Stimulated activated CD4-positive, alpha-beta T cell treated with anti-CD3 and anti-CD28 coated beads, Interleukin-2, amount 100 ng/mL, for 24 hours (primary cell): ENCODE measurements around the gene FMR1.

Source experiments
- DNase-seq, 2 donors: peaks; one replicate each; pipeline ENCODE4 v3.0.0-alpha.2; 2020

The FMR1 gene

DNA sequence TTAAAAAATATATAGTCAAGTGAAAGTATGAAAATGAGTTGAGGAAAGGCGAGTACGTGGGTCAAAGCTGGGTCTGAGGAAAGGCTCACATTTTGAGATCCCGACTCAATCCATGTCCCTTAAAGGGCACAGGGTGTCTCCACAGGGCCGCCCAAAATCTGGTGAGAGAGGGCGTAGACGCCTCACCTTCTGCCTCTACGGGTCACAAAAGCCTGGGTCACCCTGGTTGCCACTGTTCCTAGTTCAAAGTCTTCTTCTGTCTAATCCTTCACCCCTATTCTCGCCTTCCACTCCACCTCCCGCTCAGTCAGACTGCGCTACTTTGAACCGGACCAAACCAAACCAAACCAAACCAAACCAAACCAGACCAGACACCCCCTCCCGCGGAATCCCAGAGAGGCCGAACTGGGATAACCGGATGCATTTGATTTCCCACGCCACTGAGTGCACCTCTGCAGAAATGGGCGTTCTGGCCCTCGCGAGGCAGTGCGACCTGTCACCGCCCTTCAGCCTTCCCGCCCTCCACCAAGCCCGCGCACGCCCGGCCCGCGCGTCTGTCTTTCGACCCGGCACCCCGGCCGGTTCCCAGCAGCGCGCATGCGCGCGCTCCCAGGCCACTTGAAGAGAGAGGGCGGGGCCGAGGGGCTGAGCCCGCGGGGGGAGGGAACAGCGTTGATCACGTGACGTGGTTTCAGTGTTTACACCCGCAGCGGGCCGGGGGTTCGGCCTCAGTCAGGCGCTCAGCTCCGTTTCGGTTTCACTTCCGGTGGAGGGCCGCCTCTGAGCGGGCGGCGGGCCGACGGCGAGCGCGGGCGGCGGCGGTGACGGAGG lies at the start of gene FMR1:
TSS of gene FMR1 (plus strand) at position 728 of the 831 bp plus-strand sequence. CDS start 261 bp downstream, outside the sequence.
- DNase-seq, result peak; percentile 89 to 91

DNA sequence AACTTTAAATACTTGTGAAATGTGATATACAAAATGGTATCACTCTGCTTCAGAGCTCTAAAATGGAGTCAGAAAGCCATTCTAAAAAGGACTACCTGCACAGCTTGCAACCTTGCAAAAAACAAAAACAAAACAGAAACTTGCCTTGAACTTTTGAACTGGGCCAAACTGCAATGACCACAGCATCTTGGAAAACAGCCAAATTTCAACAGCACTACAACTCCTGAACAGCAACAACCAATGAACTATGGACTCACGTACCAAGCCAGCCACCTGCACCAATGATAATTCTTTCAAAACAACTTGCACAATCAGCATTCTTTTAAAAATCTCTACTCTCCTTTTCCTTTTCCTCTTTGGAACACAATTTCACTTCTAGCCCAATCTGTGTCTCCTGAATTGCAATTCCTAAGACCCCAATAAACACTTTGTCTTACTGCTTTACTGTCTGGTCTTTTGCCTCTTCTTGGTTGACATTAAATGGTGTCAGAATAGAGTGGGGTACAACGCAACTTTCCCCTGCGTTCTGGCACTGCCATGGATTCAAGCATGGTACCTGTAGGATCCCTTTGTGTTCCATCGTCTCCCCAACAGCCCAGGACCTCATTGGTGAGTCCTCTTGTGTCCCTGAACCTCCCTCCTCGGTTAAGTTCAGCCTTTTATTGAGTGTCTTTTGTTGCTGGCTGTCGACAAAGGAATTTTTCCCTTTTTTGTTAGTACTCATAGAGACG lies 35.7 kb upstream of the FMR1 start:
- DNase-seq, result no peak

DNA sequence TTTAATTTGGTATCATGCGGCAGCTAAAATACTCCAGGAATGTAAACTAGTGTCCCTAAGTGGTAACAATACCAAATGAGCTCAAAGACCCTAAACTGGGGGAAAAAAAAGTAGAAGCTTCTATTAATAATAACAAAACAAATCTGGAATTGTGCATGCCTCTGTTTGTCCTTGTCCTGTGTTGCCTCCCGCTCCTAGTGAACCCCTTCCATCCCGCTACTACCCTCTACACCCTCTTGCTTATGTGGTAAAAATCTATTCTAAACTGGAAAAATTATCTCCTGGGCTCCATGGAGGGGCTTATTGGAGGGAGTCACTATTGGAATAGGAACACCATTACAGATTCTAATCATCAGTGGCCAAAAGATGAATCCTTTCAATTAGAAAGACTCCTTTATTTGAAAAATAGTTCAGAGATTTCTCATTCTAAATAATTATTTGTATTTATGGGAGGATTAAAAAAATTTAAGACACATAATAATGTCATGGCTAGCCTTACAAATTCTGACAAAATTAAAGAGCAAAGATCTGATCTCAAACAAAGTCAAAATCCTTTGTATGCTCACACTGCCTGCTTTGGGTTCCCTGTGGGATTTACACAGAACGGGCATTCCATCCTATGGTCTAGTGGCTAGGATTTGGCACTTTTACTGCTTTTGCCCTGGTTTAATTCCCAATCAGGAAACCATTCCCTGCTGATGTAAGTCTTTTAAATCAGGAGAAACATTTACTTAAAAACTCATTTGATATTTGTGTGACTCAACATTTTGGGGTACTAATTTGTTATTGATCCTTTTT lies 34.7 kb upstream of the FMR1 start:
- no peak for DNase-seq

DNA sequence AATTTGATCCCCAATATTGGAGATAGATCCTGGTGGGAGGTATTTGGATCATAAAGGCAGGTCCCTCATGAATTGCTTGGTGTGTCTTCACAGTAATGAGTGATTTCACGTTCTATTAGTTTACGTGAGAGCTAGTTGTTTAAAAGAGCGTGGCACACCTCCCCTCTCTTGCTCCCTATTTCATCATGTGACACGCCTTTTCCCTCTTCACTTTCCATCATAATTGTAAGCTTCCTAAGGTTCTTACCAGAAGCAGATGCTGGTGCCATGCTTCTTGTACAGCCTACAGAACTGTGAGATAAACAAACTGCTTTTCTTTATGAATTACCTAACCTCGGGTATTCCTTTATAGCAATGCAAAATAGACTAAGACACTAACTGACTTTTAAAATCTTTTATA lies 34.0 kb upstream of the FMR1 start:
- DNase-seq, result no peak

DNA sequence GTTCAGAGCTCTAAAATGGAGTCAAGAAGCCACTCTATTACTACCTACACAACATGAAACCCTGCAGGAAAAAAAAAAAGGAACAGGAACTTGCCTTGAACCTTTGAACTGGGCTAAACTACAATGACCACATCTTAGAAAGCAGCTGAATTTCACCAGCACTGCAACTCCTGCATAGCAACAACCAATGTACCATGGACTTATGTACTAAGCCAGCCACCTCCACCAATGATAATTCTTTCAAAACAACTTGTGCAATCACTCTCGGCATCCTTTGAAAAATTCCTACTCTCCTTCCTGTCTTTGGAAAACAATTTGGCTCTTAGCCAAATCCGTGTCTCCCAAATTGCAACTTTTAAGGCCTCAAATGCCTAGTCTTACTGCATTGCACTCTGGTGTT lies 26.8 kb upstream of the FMR1 start:
- no peak for DNase-seq

DNA sequence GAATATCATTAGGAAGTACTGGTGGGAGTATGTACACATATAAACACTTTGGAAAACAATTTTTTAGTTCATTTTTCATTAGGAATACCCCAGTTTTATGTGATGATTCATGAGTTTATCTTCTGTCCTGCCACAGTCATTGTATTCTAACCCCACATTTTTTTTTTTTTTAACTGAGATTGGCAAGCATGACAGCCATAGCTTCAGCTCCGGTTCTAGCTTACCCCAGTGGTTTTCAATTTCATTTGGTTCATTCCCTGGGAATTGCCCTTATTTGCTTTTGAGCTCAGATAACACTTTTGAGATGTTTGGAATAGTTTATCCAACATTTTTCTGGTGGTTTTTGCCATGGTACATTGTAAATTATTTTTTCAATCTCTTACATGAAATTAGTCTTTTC lies 21.0 kb upstream of the FMR1 start:
- DNase-seq, result no peak

DNA sequence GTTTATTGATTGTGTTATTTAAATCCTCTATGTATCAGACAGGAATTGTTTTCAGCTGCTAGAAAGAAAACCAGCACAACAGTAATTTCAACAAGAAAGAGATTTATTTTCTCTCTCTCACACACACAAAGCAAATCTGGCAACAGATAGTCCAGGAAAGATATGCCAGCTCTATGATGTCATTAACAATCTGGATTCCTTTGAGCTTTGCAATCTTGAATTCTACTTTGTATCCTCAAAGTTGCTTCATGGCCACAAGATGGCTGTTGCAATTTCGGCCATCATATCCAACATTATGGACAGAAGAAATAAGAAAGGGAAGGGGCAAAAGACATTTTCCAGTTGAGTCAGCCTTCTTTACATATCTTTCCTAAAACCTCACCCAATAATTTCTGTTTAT lies 19.8 kb upstream of the FMR1 start:
- DNase-seq, result no peak

DNA sequence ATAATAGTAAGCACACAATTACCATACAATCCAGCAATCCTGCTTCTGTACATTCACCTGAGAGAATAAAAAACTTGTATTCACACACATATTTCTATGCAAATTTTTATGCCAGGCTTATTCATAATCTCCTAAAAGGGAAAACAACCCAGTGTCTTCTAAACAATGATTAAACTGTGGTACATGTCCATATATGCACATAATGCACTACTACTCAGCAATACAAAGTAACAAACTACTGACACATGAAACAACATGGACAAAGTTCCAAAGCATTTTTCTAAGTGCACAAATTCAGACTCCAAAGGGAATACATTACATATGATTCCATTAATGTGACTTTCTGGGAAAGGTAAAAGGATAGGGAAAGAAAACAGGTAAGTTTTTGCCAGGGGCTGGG lies 18.0 kb upstream of the FMR1 start:
- DNase-seq, result no peak

DNA sequence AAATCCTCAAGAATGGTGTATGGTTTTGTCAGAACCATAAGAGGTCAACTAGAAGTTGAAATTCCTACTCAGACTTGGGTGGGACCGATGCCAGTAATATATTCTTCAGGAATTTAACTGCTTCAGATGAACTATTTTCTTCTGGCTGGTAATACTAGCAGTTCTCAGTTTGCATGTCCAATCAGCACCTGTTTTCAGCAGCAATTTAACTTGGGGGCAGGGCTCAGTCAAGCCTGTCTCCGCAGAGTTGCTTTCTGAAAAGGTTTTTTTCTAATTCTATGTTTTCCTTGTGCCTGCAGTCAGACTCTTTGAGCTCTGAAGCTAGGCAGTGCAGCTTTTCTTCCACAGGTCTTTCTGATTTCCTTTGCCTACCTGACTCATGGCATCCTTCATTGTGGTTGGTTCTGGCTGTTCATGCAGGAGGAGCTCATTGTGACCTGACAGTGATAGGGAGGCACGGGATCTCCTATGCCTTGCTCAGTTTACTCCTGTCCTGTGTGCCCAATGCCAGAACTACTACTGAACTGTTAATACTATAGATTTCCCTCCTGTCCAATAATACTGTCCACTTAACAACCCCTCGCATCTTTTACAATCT lies 17.3 kb upstream of the FMR1 start:
- DNase-seq, result no peak

DNA sequence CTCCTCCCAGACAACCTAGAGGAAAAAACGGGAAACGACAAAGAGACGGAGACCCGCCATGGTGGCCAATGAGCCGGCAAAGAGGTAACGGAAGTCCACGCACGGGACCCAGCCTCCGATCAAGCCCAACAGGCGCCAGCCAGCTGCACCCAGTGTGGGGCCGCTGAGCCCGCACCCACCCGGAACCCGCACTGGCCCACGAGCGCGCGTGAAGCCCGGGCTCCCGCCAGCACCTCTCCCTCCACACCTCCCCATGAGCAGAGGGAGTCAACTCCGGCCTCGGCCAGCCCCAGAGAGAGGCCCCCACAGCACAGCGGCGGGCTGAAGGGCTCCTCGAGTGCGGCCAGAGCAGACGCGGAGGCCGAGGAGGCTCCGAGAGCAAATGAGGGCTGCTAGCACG lies 14.6 kb upstream of the FMR1 start:
- DNase-seq, result no peak

DNA sequence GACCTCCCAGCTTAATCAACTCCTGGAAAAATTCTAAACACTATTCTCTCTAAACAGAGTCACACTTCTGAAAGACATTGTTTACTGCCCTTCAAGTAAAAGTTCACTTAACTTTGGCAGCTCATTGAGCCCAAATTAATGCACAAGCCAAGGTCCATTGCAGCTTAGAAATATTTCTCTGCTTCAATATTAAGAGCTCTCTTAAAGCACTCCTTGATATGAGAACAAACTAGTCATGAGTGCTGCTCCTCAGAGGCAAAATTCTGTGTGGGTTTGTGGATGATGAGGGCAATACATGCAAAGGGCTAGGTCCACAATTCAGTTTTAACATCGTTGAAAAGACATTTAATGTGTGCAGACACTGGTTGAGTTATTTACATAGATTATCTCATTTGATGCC lies 12.8 kb upstream of the FMR1 start:
- no peak for DNase-seq

DNA sequence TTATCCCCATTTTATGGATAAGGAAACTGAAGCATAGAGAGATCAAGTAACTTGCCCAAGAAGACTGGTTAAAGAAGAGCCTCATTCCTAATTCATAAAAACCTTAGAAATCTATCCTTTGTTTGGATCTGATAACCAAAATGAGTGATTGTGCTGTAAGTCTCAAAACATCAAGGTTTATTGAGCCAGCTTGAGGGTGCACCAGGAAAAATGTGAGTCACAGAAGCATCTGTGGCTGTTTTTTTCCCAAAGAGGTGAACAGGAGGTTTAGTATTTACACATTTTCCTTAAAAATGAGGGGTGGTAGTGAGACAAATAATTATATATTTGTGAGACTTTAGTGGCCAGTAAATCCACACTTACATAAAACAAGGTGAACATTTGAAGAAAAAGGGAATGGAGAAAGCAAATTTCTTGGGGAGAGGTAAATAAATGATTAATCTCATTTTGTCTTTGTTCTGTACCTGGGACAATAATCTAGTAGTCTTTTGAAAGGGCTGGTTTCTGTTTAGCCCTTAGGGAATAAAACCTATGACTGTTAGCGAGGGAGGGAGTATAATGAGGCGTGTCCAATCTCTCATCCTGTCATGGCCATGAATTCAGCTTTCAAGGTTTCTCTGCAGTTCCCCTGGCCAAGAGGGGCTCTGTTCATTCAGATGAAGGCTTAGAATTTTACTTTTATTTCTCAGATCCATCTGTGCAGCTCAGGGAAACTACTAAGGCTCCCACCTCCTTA lies 12.2 kb upstream of the FMR1 start:
- DNase-seq, result no peak

DNA sequence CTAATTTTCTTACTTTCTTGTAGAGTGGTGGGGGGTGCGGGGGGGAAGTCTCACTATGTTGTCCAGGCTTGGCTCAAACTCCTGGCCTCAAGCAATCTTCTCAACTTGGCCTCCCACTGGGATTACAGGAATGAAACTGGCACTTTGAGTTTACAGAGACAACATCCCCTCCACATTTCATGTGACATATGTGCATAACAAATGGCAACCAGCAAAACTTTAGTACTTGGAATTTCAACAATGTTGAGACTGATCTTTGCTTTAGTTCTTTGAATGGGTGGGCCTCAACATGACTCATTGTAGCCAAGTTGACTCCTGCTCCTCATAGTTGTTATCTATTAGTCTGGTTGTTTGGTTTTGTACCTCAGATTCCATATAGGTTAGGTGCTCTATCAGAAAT lies 11.4 kb upstream of the FMR1 start:
- no peak for DNase-seq

DNA sequence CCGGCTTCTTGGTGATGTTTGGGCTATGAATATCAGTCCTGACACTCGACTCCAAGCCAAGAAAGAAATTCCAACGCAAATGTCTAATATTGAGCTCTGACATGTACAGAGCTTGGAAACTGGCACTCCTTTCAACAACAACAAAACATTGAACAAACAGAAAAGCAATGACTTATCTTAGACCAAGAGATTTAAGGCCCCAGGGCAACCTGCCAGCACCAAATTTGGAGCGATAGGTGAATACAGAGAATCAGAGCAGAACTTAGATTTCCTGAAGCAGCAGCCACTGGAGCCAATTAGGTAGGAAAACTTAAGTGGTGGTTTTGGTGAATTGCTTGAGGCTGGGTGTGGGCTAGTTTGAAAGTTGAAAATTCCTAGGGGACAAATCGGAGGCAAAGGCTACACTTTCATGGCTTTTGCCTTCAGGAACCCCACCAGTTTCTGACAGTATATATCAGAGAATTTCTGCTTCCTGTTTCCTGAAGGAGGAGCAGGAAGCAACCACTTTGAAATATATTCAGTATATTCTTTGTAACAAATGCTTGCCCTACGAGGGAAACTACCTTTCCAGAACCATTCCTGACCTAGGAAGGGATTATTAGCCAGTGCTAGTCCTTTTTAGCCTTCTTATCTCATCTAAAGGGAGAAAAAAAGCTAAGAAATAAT lies 10.1 kb upstream of the FMR1 start:
- DNase-seq, result no peak

DNA sequence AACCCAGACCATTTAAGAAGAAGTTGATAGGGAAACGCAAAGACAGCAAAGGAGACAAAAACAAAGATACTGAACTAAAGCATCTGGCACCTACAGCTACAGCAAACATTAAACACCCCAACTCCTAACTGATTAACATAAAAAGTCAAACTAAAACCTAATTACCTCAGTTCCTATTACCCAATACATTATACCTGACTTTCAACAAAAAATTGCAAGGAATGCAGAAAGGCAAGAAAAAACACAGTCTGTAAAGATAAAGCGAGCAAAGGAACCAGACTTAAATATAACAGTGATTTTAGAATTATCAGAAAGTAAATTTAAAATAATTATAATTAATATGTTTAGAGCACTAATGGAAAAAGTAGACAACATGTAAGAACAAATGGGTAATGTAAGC lies 9.4 kb upstream of the FMR1 start:
- DNase-seq, result no peak

DNA sequence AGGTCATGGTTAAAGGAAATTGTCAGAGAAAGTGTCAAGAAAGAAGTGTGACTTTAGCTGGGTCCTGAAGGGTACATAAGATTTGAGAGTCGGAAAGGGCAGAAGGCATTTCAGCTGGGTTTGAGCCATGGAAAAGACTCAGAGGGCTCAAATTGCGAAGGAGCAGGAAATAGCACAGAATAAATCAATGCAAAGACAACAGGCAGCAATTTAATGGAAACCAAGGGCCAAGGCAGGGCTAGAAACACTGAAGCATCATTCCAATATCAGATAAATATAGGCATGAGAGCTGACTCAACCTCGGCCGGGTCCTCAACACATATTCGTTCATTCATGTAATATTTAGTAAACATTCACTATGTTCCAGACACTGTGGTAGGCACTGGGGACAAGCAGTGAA lies 3.6 kb upstream of the FMR1 start:
- DNase-seq, result no peak

DNA sequence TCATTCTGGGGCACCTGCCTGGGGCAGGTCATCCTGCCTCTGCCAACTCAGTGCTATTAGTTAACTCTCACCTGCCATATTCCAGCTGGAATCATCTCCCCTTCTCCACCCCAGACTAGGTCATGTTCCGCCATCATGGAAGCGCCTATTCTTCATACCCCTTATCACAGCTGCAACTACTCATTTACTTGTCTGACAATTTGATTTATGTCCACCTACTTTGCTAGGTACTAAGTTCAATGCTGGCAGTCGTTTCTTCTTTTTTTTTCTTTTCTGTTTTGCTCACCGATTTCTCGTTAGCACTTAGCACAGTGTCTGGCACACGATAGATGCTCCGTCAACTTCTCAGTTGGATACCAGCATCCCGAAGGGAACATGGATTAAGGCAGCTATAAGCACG lies 1.1 kb upstream of the FMR1 start:
- no peak for DNase-seq

DNA sequence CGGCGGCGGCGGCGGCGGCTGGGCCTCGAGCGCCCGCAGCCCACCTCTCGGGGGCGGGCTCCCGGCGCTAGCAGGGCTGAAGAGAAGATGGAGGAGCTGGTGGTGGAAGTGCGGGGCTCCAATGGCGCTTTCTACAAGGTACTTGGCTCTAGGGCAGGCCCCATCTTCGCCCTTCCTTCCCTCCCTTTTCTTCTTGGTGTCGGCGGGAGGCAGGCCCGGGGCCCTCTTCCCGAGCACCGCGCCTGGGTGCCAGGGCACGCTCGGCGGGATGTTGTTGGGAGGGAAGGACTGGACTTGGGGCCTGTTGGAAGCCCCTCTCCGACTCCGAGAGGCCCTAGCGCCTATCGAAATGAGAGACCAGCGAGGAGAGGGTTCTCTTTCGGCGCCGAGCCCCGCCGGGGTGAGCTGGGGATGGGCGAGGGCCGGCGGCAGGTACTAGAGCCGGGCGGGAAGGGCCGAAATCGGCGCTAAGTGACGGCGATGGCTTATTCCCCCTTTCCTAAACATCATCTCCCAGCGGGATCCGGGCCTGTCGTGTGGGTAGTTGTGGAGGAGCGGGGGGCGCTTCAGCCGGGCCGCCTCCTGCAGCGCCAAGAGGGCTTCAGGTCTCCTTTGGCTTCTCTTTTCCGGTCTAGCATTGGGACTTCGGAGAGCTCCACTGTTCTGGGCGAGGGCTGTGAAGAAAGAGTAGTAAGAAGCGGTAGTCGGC lies 528 bp downstream of the FMR1 start:
- peak; percentile 14 to 32 for DNase-seq

DNA sequence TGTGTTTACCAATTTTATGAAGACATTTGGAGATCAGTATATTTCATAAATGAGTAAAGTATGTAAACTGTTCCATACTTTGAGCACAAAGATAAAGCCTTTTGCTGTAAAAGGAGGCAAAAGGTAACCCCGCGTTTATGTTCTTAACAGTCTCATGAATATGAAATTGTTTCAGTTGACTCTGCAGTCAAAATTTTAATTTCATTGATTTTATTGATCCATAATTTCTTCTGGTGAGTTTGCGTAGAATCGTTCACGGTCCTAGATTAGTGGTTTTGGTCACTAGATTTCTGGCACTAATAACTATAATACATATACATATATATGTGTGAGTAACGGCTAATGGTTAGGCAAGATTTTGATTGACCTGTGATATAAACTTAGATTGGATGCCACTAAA lies 1.9 kb downstream of the FMR1 start:
- DNase-seq, result no peak

DNA sequence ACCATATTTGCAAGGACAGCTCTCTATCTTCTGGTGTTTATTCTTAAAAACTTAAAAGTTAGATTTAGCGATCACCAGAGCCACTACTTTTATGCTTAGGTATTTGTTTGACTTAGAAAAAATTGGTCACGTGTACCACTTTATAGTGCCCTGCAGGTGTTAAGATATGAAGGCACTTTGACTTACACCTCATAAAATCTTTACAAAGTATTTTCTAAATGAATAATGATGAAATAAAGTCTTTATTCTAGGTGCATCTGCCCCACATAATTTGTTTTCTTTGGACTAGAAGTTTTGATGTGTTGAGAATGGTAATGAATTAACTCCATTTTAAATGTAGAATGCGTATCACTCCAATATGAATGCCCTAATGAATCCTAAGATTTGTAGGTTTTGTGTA lies 2.9 kb downstream of the FMR1 start:
- no peak for DNase-seq

DNA sequence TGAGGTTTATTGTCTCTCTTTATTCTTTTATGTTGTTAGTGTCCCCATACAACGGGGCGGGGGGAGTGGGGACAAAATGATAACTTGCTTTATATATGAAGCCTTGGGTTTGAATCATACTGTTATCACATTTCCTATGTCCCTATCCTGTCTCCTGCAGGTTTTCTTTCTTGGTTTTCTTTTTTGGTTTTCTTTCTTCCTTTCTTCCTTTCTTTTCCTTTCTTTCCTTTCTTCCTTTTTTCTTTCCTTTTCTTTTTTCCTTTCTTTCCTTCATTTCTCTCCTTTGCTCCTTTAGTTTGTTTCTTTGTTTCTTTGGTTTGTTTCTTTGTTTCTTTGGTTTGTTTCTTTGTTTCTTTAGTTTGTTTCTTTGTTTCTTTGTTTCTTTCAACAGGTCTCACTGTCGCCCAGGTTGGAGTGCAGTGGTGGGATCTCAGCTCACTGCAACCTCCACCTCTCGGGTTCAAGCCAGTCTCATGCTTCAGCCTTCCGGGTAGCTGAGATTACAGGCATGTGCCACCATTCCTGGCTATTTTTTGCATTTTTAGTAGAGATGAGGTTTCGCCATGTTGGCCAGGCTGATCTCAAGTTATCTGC lies 4.8 kb downstream of the FMR1 start:
- no peak for DNase-seq
